HepG2 (cell line): ENCODE data around the gene ALG14. TPM values are rescaled to one million over a fixed set of nuclear protein-coding genes. Genes with fewer than 3 reads are reported as not detected.

ENCODE experiments used
- E2F5 ChIP-seq: sonication (generic); formaldehyde crosslinking; conservative IDR thresholded peaks from 2 replicates; pipeline ENCODE4 v1.4.0; 2020; ENCODE audit warnings: missing genetic modification reagents
- GABPA ChIP-seq, 2 experiments: IDR thresholded peaks; 2 replicates each; pipeline ENCODE4 v1.6.1; 2011 to 2016; ENCODE audit warnings: low read depth in 2 of 2, low read length in 1 of 2, missing biosample characterization in 1 of 2, missing genetic modification characterization in 1 of 2
- HCFC1 ChIP-seq: fragments of 150-350 bp; IDR thresholded peaks from 2 replicates; pipeline ENCODE4 v1.6.1; 2014; ENCODE audit warnings: low read depth, low read length
- MATR3 ChIP-seq: sonication (generic); formaldehyde crosslinking; IDR thresholded peaks from 2 replicates; pipeline ENCODE4 v1.4.0; 2020; ENCODE audit warnings: missing genetic modification reagents
- MYNN ChIP-seq: sonication (generic); formaldehyde crosslinking; IDR thresholded peaks from 2 replicates; pipeline ENCODE4 v1.4.0; 2020; ENCODE audit warnings: mild to moderate bottlenecking, low read depth, missing genetic modification reagents
- NFE2L2 ChIP-seq: fragments of 150-350 bp; IDR thresholded peaks from 2 replicates; pipeline ENCODE4 v1.6.1; 2014; ENCODE audit warnings: low read length
- PITX1 ChIP-seq: sonication (generic); formaldehyde crosslinking; IDR thresholded peaks from 2 replicates; pipeline ENCODE4 v1.5.1; 2020; ENCODE audit warnings: mild to moderate bottlenecking, missing genetic modification reagents
- ZNF737 ChIP-seq: sonication (generic); formaldehyde crosslinking; IDR thresholded peaks from 2 replicates; pipeline ENCODE4 v1.5.0; 2020; ENCODE audit warnings: missing genetic modification reagents, mild to moderate bottlenecking, borderline replicate concordance
- ZNF775 ChIP-seq: sonication (generic); formaldehyde crosslinking; IDR thresholded peaks from 2 replicates; pipeline ENCODE4 v1.4.0; 2020; ENCODE audit warnings: missing genetic modification reagents, mild to moderate bottlenecking, moderate library complexity, borderline replicate concordance
- polyA plus RNA-seq, 8 experiments: library from polyadenylated mRNA; depleted of rRNA in 3 of 8; stranded (reverse) in 7 of 8; unstranded in 1 of 8; fragments of >200 nt; fragmentation: Illumina TruSeq in 4 of 8; extraction: Trizol in 4 of 8; gene quantifications; 2 replicates each; pipeline versions ENCODE4 v1.2.1 to v1.2.3, GENCODE V29; 2011 to 2016; ENCODE audit warnings: low read depth in 4 of 8, missing spikeins in 1 of 8, mixed read lengths in 1 of 8; ENCODE audit not compliant: insufficient read depth in 1 of 8
- total RNA-seq, 5 experiments: library from RNA; depleted of rRNA; stranded (reverse); fragments of >200 nt; fragmentation: Illumina TruSeq; extraction: Trizol; gene quantifications; 2 replicates each; pipeline ENCODE4 v1.2.3, GENCODE V29; 2016; ENCODE audit warnings: low read depth in 1 of 5
- TF ChIP-seq, protein P1 (sequence below): sonication (generic); formaldehyde crosslinking; IDR thresholded peaks from 2 replicates; pipeline ENCODE4 v1.4.0; 2020; ENCODE audit warnings: missing genetic modification reagents, mild to moderate bottlenecking, borderline replicate concordance
- TF ChIP-seq, protein P2 (sequence below): sonication (generic); formaldehyde crosslinking; IDR thresholded peaks from 2 replicates; pipeline ENCODE4 v1.9.0; 2022; ENCODE audit warnings: missing genetic modification reagents, mild to moderate bottlenecking, borderline replicate concordance
- TF ChIP-seq, protein P3 (sequence below): sonication (generic); formaldehyde crosslinking; IDR thresholded peaks from 2 replicates; pipeline ENCODE4 v1.5.1; 2020; ENCODE audit warnings: missing genetic modification reagents, mild to moderate bottlenecking, borderline replicate concordance
- TF ChIP-seq, protein P4 (sequence below): fragments of 450-650 bp; IDR thresholded peaks from 2 replicates; pipeline ENCODE4 v1.6.1; 2016
- TF ChIP-seq, protein P5 (sequence below): sonication (generic); formaldehyde crosslinking; IDR thresholded peaks from 2 replicates; pipeline ENCODE4 v1.5.0; 2020; ENCODE audit warnings: mild to moderate bottlenecking, low read depth, missing genetic modification reagents, borderline replicate concordance

The ALG14 gene
- total and polyA plus RNA-seq, 2 of the 13 experiments (the other 11 are each of a cell fraction or from before 2014, with no cell fraction given), result 4.5 to 12.7 TPM

- TF ChIP-seq, protein P1, sequence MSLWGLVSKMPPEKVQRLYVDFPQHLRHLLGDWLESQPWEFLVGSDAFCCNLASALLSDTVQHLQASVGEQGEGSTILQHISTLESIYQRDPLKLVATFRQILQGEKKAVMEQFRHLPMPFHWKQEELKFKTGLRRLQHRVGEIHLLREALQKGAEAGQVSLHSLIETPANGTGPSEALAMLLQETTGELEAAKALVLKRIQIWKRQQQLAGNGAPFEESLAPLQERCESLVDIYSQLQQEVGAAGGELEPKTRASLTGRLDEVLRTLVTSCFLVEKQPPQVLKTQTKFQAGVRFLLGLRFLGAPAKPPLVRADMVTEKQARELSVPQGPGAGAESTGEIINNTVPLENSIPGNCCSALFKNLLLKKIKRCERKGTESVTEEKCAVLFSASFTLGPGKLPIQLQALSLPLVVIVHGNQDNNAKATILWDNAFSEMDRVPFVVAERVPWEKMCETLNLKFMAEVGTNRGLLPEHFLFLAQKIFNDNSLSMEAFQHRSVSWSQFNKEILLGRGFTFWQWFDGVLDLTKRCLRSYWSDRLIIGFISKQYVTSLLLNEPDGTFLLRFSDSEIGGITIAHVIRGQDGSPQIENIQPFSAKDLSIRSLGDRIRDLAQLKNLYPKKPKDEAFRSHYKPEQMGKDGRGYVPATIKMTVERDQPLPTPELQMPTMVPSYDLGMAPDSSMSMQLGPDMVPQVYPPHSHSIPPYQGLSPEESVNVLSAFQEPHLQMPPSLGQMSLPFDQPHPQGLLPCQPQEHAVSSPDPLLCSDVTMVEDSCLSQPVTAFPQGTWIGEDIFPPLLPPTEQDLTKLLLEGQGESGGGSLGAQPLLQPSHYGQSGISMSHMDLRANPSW, result peak; percentile 16; the same call in 1 of the 2 replicates
- TF ChIP-seq MATR3 (CRISPR knock-in tag) (no peak), ZNF775 (CRISPR knock-in tag) (no peak), MYNN (CRISPR knock-in tag) (no peak), NFE2L2 (no peak), GABPA (IDR thresholded peaks at IDR 0.05; ENCODE audit: low read depth, low read length) (no peak), GABPA (CRISPR knock-in tag; IDR thresholded peaks at IDR 0.05; ENCODE audit: low read depth) (0 out of 2 replicates have a peak, but pooled peaks have one; percentile 12), ZNF737 (CRISPR knock-in tag) (no peak), PITX1 (CRISPR knock-in tag) (peak; percentile 77), HCFC1 (no peak), E2F5 (CRISPR knock-in tag) (no peak)
- TF ChIP-seq, protein P2, sequence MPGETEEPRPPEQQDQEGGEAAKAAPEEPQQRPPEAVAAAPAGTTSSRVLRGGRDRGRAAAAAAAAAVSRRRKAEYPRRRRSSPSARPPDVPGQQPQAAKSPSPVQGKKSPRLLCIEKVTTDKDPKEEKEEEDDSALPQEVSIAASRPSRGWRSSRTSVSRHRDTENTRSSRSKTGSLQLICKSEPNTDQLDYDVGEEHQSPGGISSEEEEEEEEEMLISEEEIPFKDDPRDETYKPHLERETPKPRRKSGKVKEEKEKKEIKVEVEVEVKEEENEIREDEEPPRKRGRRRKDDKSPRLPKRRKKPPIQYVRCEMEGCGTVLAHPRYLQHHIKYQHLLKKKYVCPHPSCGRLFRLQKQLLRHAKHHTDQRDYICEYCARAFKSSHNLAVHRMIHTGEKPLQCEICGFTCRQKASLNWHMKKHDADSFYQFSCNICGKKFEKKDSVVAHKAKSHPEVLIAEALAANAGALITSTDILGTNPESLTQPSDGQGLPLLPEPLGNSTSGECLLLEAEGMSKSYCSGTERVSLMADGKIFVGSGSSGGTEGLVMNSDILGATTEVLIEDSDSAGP, result no peak
- TF ChIP-seq, protein P3, sequence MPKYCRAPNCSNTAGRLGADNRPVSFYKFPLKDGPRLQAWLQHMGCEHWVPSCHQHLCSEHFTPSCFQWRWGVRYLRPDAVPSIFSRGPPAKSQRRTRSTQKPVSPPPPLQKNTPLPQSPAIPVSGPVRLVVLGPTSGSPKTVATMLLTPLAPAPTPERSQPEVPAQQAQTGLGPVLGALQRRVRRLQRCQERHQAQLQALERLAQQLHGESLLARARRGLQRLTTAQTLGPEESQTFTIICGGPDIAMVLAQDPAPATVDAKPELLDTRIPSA (CRISPR knock-in tag), result no peak
- TF ChIP-seq, protein P4, sequence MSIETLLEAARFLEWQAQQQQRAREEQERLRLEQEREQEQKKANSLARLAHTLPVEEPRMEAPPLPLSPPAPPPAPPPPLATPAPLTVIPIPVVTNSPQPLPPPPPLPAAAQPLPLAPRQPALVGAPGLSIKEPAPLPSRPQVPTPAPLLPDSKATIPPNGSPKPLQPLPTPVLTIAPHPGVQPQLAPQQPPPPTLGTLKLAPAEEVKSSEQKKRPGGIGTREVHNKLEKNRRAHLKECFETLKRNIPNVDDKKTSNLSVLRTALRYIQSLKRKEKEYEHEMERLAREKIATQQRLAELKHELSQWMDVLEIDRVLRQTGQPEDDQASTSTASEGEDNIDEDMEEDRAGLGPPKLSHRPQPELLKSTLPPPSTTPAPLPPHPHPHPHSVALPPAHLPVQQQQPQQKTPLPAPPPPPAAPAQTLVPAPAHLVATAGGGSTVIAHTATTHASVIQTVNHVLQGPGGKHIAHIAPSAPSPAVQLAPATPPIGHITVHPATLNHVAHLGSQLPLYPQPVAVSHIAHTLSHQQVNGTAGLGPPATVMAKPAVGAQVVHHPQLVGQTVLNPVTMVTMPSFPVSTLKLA, result no peak
- TF ChIP-seq, protein P5, sequence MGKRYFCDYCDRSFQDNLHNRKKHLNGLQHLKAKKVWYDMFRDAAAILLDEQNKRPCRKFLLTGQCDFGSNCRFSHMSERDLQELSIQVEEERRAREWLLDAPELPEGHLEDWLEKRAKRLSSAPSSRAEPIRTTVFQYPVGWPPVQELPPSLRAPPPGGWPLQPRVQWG (CRISPR knock-in tag), result no peak
- TF ChIP-seq, all 625 proteins: peak for 145
Measured at GRCh38 chr1:95067062-95067461, 5.7 kb downstream of the ALG14 start (continued).
